Right atrium auricular region (tissue), 2 donors: ENCODE measurements around the gene LTBP2. TPM values are rescaled to one million over a fixed set of nuclear protein-coding genes. Genes with fewer than 3 reads are reported as not detected.

Source experiments
- DNase-seq: peaks from one replicate; pipeline ENCODE4 v3.0.0-alpha.2; 2019; ENCODE audit warnings: low spot score
- H3K27ac ChIP-seq, 2 donors: fragments of 200-600 bp; sonication (generic); 1 replicate in 1 of 2; 2 replicates in 1 of 2; pipeline ENCODE4 v1.5.1; 2016 to 2019
- H3K27me3 ChIP-seq, 2 donors: fragments of 200-600 bp; sonication (generic); one replicate each; pipeline versions ENCODE4 v1.5.1 to v1.6.0; 2017 to 2019
- H3K36me3 ChIP-seq: fragments of 200-600 bp; sonication (generic); one replicate; pipeline ENCODE4 v1.5.1; 2016
- H3K4me1 ChIP-seq, 2 donors: fragments of 200-600 bp; sonication (generic); one replicate each; pipeline versions ENCODE4 v1.5.1 to v1.6.0; 2017 to 2019
- H3K4me3 ChIP-seq, 2 donors: fragments of 200-600 bp; sonication (generic); 1 replicate in 1 of 2; 2 replicates in 1 of 2; pipeline ENCODE4 v1.5.1; 2017 to 2019; ENCODE audit warnings: mild to moderate bottlenecking in 1 of 2, moderate library complexity in 1 of 2
- H3K9me3 ChIP-seq, 2 donors: fragments of 200-600 bp; sonication (generic); one replicate each; pipeline ENCODE4 v1.5.1; 2019
- CTCF ChIP-seq, 2 donors: fragments of 200-600 bp; sonication (generic); IDR thresholded peaks; one replicate each; pipeline ENCODE4 v1.5.1; 2019; ENCODE audit warnings: antibody characterized with exemption in 2 of 2
- total RNA-seq, 2 donors: library from RNA; depleted of rRNA; stranded (reverse); fragments of >200 nt; gene quantifications; one replicate each; pipeline ENCODE4 v1.1.0, GENCODE V29; 2016

Gene LTBP2
- total RNA-seq, 2 donors from 2014 or later, result 32.1 to 102 TPM

GRCh38 chr14:74525361-74525851, 86.6 kb downstream of the LTBP2 start:
- H3K36me3 ChIP-seq, result peaks cover 4% of the 10 kb centered on the region
- H3K4me1 ChIP-seq, result no peaks in the 10 kb centered on the region
- no peak for DNase-seq

GRCh38 chr14:74524812-74525135, 87.3 kb downstream of the LTBP2 start:
- no peak for TF ChIP-seq CTCF (IDR thresholded peaks at IDR 0.05)
- no peak for DNase-seq
- Histone ChIP-seq H3K27me3 (no peaks in the 10 kb centered on the region), H3K27ac (no peak overlapping the region), H3K4me1 (no peaks in the 10 kb centered on the region), H3K36me3 (peaks cover 4% of the 10 kb centered on the region), H3K9me3 (no peaks in the 10 kb centered on the region), H3K4me3 (no peak overlapping the region)

More at GRCh38 chr14:74525361-74525851, 86.6 kb downstream of the LTBP2 start:
- Histone ChIP-seq H3K4me3 (no peak overlapping the region), H3K27ac (no peak overlapping the region), H3K27me3 (no peaks in the 10 kb centered on the region), H3K9me3 (no peaks in the 10 kb centered on the region)
- no peak for TF ChIP-seq CTCF (IDR thresholded peaks at IDR 0.05)

- no peak for TF ChIP-seq CTCF (IDR thresholded peaks at IDR 0.05)
- no peaks in the 10 kb centered on the region for H3K27me3 ChIP-seq
- DNase-seq, result no peak
Measured at GRCh38 chr14:74524076-74524811, 87.8 kb downstream of the LTBP2 start.

GRCh38 chr14:74522740-74523139, 89.3 kb downstream of the LTBP2 start:
- no peak overlapping the region for H3K4me3 ChIP-seq
- no peaks in the 10 kb centered on the region for H3K9me3 ChIP-seq
- no peak for TF ChIP-seq CTCF (IDR thresholded peaks at IDR 0.05)
- H3K36me3 ChIP-seq, result peaks cover 4% of the 10 kb centered on the region
- no peaks in the 10 kb centered on the region for H3K4me1 ChIP-seq
- no peak overlapping the region for H3K27ac ChIP-seq
- no peaks in the 10 kb centered on the region for H3K27me3 ChIP-seq
- DNase-seq, result no peak

More at GRCh38 chr14:74524076-74524811, 87.8 kb downstream of the LTBP2 start:
- peaks cover 4% of the 10 kb centered on the region for H3K36me3 ChIP-seq
- H3K9me3 ChIP-seq, result no peaks in the 10 kb centered on the region
- no peak overlapping the region for H3K27ac ChIP-seq
- no peak overlapping the region for H3K4me3 ChIP-seq
- no peaks in the 10 kb centered on the region for H3K4me1 ChIP-seq

GRCh38 chr14:74521756-74522155, 90.3 kb downstream of the LTBP2 start:
- TF ChIP-seq CTCF (IDR thresholded peaks at IDR 0.05), result no peak
- H3K36me3 ChIP-seq, result peaks cover 4% of the 10 kb centered on the region
- no peak for DNase-seq

More at GRCh38 chr14:74521756-74522155, 90.3 kb downstream of the LTBP2 start:
- no peak overlapping the region for H3K4me3 ChIP-seq
- no peaks in the 10 kb centered on the region for H3K27me3 ChIP-seq
- no peaks in the 10 kb centered on the region for H3K9me3 ChIP-seq
- no peaks in the 10 kb centered on the region for H3K4me1 ChIP-seq
- no peak overlapping the region for H3K27ac ChIP-seq
